ENCODE results near the gene ZDHHC24.

The ZDHHC24 gene

GRCh38 chr11:66561178-66561974, 15.5 kb upstream of the ZDHHC24 start:
- no peak for TF ChIP-seq CTCF (conservative IDR thresholded peaks at IDR 0.05; ENCODE audit: control insufficient read depth, insufficient read depth, low read depth, low read length)
- H3K4me3 ChIP-seq (ENCODE audit: control insufficient read depth, low read depth, low read length) = no peak overlapping the region
- DNase-seq (ENCODE audit: low read depth) = no peak

GRCh38 chr11:66559866-66560676, 14.2 kb upstream of the ZDHHC24 start:
- no peak for DNase-seq (ENCODE audit: low read depth)
- no peak overlapping the region for H3K4me3 ChIP-seq (ENCODE audit: control insufficient read depth, low read depth, low read length)
- TF ChIP-seq CTCF (conservative IDR thresholded peaks at IDR 0.05; ENCODE audit: control insufficient read depth, insufficient read depth, low read depth, low read length) = no peak

- no peak overlapping the region for H3K4me3 ChIP-seq (ENCODE audit: control insufficient read depth, low read depth, low read length)
- no peak for TF ChIP-seq CTCF (conservative IDR thresholded peaks at IDR 0.05; ENCODE audit: control insufficient read depth, insufficient read depth, low read depth, low read length)
- peak; percentile 10 for DNase-seq (ENCODE audit: low read depth)
Observed at GRCh38 chr11:66559142-66559865, 13.5 kb upstream of the ZDHHC24 start.

- DNase-seq (ENCODE audit: low read depth) = no peak
- no peak for TF ChIP-seq CTCF (conservative IDR thresholded peaks at IDR 0.05; ENCODE audit: control insufficient read depth, insufficient read depth, low read depth, low read length)
- H3K4me3 ChIP-seq (ENCODE audit: control insufficient read depth, low read depth, low read length) = no peak overlapping the region
Observed at GRCh38 chr11:66557733-66558326, 12.0 kb upstream of the ZDHHC24 start.

- TF ChIP-seq CTCF (conservative IDR thresholded peaks at IDR 0.05; ENCODE audit: control insufficient read depth, insufficient read depth, low read depth, low read length) = no peak
- H3K4me3 ChIP-seq (ENCODE audit: control insufficient read depth, low read depth, low read length) = no peak overlapping the region
- DNase-seq (ENCODE audit: low read depth) = no peak
Observed at GRCh38 chr11:66556086-66556485, 10.2 kb upstream of the ZDHHC24 start.

GRCh38 chr11:66555416-66555815, 9.6 kb upstream of the ZDHHC24 start:
- no peak for DNase-seq (ENCODE audit: low read depth)
- no peak for TF ChIP-seq CTCF (conservative IDR thresholded peaks at IDR 0.05; ENCODE audit: control insufficient read depth, insufficient read depth, low read depth, low read length)
- no peak overlapping the region for H3K4me3 ChIP-seq (ENCODE audit: control insufficient read depth, low read depth, low read length)

Measured in fibroblast of mammary gland (primary cell).